Activated CD4-positive, alpha-beta memory T cell treated with anti-CD3 and anti-CD28 coated beads, Interleukin-2, amount 10 ng/mL, durations not matched to agents 7 days and 5 days (primary cell): ENCODE data around the gene LRRC56. TPM values are rescaled to one million over a fixed set of nuclear protein-coding genes. Genes with fewer than 3 reads are reported as not detected.

Experiments used
- CTCF ChIA-PET: fragments of 350-600 bp; sonication (Branson Sonifier 250); formaldehyde crosslinking; loops from one replicate; lab custom pipeline; 2021; ENCODE audit warnings: antibody characterized with exemption, inconsistent platforms; lab: Charles Lee
- POLR2A ChIA-PET: fragments of 350-600 bp; sonication (Branson Sonifier 250); formaldehyde crosslinking; loops from one replicate; lab custom pipeline; 2021; ENCODE audit warnings: antibody characterized with exemption; lab: Charles Lee
- DNase-seq: peaks from one replicate; pipeline ENCODE4 v3.0.0-alpha.2; 2020
- H3K27ac Mint-ChIP-seq: one replicate; pipeline ENCODE4 v1.8.0; 2021; ENCODE audit warnings: mild to moderate bottlenecking, mixed read lengths
- H3K27me3 Mint-ChIP-seq: one replicate; pipeline ENCODE4 v1.8.0; 2021; ENCODE audit warnings: mixed read lengths
- H3K36me3 Mint-ChIP-seq: one replicate; pipeline ENCODE4 v1.8.0; 2021; ENCODE audit warnings: low read depth, mixed read lengths
- H3K4me1 Mint-ChIP-seq: one replicate; pipeline ENCODE4 v1.8.0; 2021; ENCODE audit warnings: mixed read lengths
- H3K4me3 Mint-ChIP-seq: one replicate; pipeline ENCODE4 v1.8.0; 2021; ENCODE audit warnings: mild to moderate bottlenecking, mixed read lengths
- H3K9me3 Mint-ChIP-seq: one replicate; pipeline ENCODE4 v1.8.0; 2021; ENCODE audit warnings: mixed read lengths
- total RNA-seq, 2 experiments: library from RNA; stranded (reverse); gene quantifications; one replicate each; pipeline ENCODE4 v1.2.3, GENCODE V29; 2021

Gene LRRC56
- total RNA-seq = 1 to 10 TPM; 2.2 to 2.5 TPM

- POLR2A ChIA-PET = interaction anchor here (1.1 to 2.3 kb wide), 11 partner anchors 20 to 330 kb away, joined by 3 to 10 read pairs (median 6); partner anchors contain the start of genes BET1L, LMNTD2, PHRF1 and RIC8A
- DNase-seq = peak; percentile 89
- Mint-ChIP-seq H3K4me1 (peaks cover 26% of the 10 kb centered on the region), H3K4me3 (peak within 1 kb of the TSS; percentile 84), H3K27ac (peak within 1 kb of the TSS; percentile 90), H3K27me3 (no peaks in the 10 kb centered on the region), H3K36me3 (peaks cover 6% of the 10 kb centered on the region), H3K9me3 (no peaks in the 10 kb centered on the region)
- CTCF ChIA-PET = interaction anchor here (0.7 to 1.4 kb wide), 4 partner anchors 18 to 212 kb away, joined by 3 to 4 read pairs (median 4); partner anchors contain the start of gene LMNTD2
Observed at GRCh38 chr11:536841-537621, at the start of gene LRRC56. TSS of gene LRRC56 (plus strand) at chr11:537527. CDS start at chr11:540685, 3,158 bp downstream.

GRCh38 chr11:487571-488021 lies 49.7 kb upstream of the LRRC56 start:
- H3K9me3 Mint-ChIP-seq = no peaks in the 10 kb centered on the region
- H3K4me1 Mint-ChIP-seq = no peaks in the 10 kb centered on the region
- ChIA-PET POLR2A (no interaction called here), CTCF (no interaction called here)
- H3K27ac Mint-ChIP-seq = no peak overlapping the region
- no peaks in the 10 kb centered on the region for H3K27me3 Mint-ChIP-seq
- DNase-seq = no peak
- H3K36me3 Mint-ChIP-seq = no peaks in the 10 kb centered on the region
- H3K4me3 Mint-ChIP-seq = no peak overlapping the region

GRCh38 chr11:488062-488461 lies 49.3 kb upstream of the LRRC56 start:
- Mint-ChIP-seq H3K4me3 (no peak overlapping the region), H3K36me3 (no peaks in the 10 kb centered on the region), H3K27me3 (no peaks in the 10 kb centered on the region), H3K4me1 (no peaks in the 10 kb centered on the region), H3K9me3 (no peaks in the 10 kb centered on the region), H3K27ac (no peak overlapping the region)
- no peak for DNase-seq
- CTCF ChIA-PET = no interaction called here
- POLR2A ChIA-PET = no interaction called here

GRCh38 chr11:488579-488978 lies 48.7 kb upstream of the LRRC56 start:
- Mint-ChIP-seq H3K36me3 (no peaks in the 10 kb centered on the region), H3K27me3 (no peaks in the 10 kb centered on the region), H3K4me1 (no peaks in the 10 kb centered on the region), H3K27ac (no peak overlapping the region), H3K4me3 (no peak overlapping the region), H3K9me3 (no peaks in the 10 kb centered on the region)
- ChIA-PET POLR2A (interaction anchor here (1.4 kb wide), 1 partner anchor 18 kb away, joined by 3 read pairs; no protein-coding TSS in a partner anchor), CTCF (no interaction called here)
- DNase-seq = no peak

GRCh38 chr11:488992-489391 lies 48.3 kb upstream of the LRRC56 start:
- DNase-seq = no peak
- POLR2A ChIA-PET = interaction anchor here (1.4 kb wide), 1 partner anchor 17 kb away, joined by 3 read pairs; no protein-coding TSS in a partner anchor
- Mint-ChIP-seq H3K9me3 (no peaks in the 10 kb centered on the region), H3K4me1 (no peaks in the 10 kb centered on the region), H3K36me3 (no peaks in the 10 kb centered on the region), H3K27me3 (no peaks in the 10 kb centered on the region), H3K27ac (no peak overlapping the region), H3K4me3 (no peak overlapping the region)
- CTCF ChIA-PET = no interaction called here

- no peaks in the 10 kb centered on the region for H3K4me1 Mint-ChIP-seq
- DNase-seq = no peak
- H3K27me3 Mint-ChIP-seq = no peaks in the 10 kb centered on the region
- H3K36me3 Mint-ChIP-seq = peaks cover 2% of the 10 kb centered on the region
- no peak overlapping the region for H3K4me3 Mint-ChIP-seq
- ChIA-PET CTCF (no interaction called here), POLR2A (interaction anchor here (1.4 kb wide), 1 partner anchor 17 kb away, joined by 3 read pairs; no protein-coding TSS in a partner anchor)
- no peak overlapping the region for H3K27ac Mint-ChIP-seq
- no peaks in the 10 kb centered on the region for H3K9me3 Mint-ChIP-seq
Observed at GRCh38 chr11:489610-490185, 47.6 kb upstream of the LRRC56 start.

GRCh38 chr11:490186-490929 lies 47.0 kb upstream of the LRRC56 start:
- POLR2A ChIA-PET = no interaction called here
- DNase-seq = no peak
- no peak overlapping the region for H3K27ac Mint-ChIP-seq
- H3K4me1 Mint-ChIP-seq = no peaks in the 10 kb centered on the region
- no peak overlapping the region for H3K4me3 Mint-ChIP-seq
- no peaks in the 10 kb centered on the region for H3K9me3 Mint-ChIP-seq
- CTCF ChIA-PET = no interaction called here
- H3K36me3 Mint-ChIP-seq = peaks cover 6% of the 10 kb centered on the region
- no peaks in the 10 kb centered on the region for H3K27me3 Mint-ChIP-seq

GRCh38 chr11:490930-491260 lies 46.4 kb upstream of the LRRC56 start:
- Mint-ChIP-seq H3K36me3 (peaks cover 8% of the 10 kb centered on the region), H3K4me1 (peaks cover 1% of the 10 kb centered on the region), H3K9me3 (no peaks in the 10 kb centered on the region), H3K27ac (no peak overlapping the region), H3K4me3 (no peak overlapping the region), H3K27me3 (no peaks in the 10 kb centered on the region)
- ChIA-PET CTCF (no interaction called here), POLR2A (no interaction called here)
- DNase-seq = no peak

- ChIA-PET CTCF (no interaction called here), POLR2A (no interaction called here)
- Mint-ChIP-seq H3K36me3 (peaks cover 11% of the 10 kb centered on the region), H3K27me3 (no peaks in the 10 kb centered on the region), H3K4me1 (peaks cover 2% of the 10 kb centered on the region), H3K27ac (no peak overlapping the region), H3K9me3 (no peaks in the 10 kb centered on the region), H3K4me3 (no peak overlapping the region)
- no peak for DNase-seq
Observed at GRCh38 chr11:491358-491757, 46.0 kb upstream of the LRRC56 start.

- Mint-ChIP-seq H3K9me3 (no peaks in the 10 kb centered on the region), H3K27me3 (no peaks in the 10 kb centered on the region), H3K4me1 (peaks cover 11% of the 10 kb centered on the region), H3K27ac (no peak overlapping the region), H3K4me3 (no peak overlapping the region), H3K36me3 (peaks cover 21% of the 10 kb centered on the region)
- ChIA-PET POLR2A (interaction anchor here (1.0 kb wide), 1 partner anchor 13 kb away, joined by 3 read pairs; no protein-coding TSS in a partner anchor), CTCF (no interaction called here)
- DNase-seq = no peak
Observed at GRCh38 chr11:492427-493226, 44.7 kb upstream of the LRRC56 start.

GRCh38 chr11:494761-495536 lies 42.4 kb upstream of the LRRC56 start:
- peaks cover 13% of the 10 kb centered on the region for H3K4me1 Mint-ChIP-seq
- peaks cover 40% of the 10 kb centered on the region for H3K36me3 Mint-ChIP-seq
- DNase-seq = no peak
- H3K27ac Mint-ChIP-seq = no peak overlapping the region
- ChIA-PET POLR2A (no interaction called here), CTCF (no interaction called here)
- H3K4me3 Mint-ChIP-seq = no peak overlapping the region
- no peaks in the 10 kb centered on the region for H3K27me3 Mint-ChIP-seq
- H3K9me3 Mint-ChIP-seq = no peaks in the 10 kb centered on the region

- no peaks in the 10 kb centered on the region for H3K9me3 Mint-ChIP-seq
- no peak overlapping the region for H3K4me3 Mint-ChIP-seq
- H3K27ac Mint-ChIP-seq = no peak overlapping the region
- H3K4me1 Mint-ChIP-seq = peaks cover 13% of the 10 kb centered on the region
- H3K27me3 Mint-ChIP-seq = no peaks in the 10 kb centered on the region
- CTCF ChIA-PET = no interaction called here
- no peak for DNase-seq
- POLR2A ChIA-PET = no interaction called here
- peaks cover 42% of the 10 kb centered on the region for H3K36me3 Mint-ChIP-seq
Observed at GRCh38 chr11:495537-495931, 41.8 kb upstream of the LRRC56 start.
